HepG2 (cell line): ENCODE data around the gene BAG3. TPM values are rescaled to one million over a fixed set of nuclear protein-coding genes. Genes with fewer than 3 reads are reported as not detected.

Experiments used
- CREB1 ChIP-seq, 2 experiments: fragments of 450-650 bp in 1 of 2; IDR thresholded peaks; 2 replicates each; pipeline ENCODE4 v1.6.1; 2016 to 2017; ENCODE audit warnings: control low read depth in 1 of 2, mild to moderate bottlenecking in 1 of 2, missing compliant biosample characterization in 1 of 2, missing genetic modification characterization in 1 of 2
- CREM ChIP-seq, 2 experiments: sonication (generic) in 1 of 2; formaldehyde crosslinking in 1 of 2; IDR thresholded peaks; 2 replicates each; pipeline versions ENCODE4 v1.4.0 to v1.6.1; 2016 to 2020; ENCODE audit warnings: antibody characterized with exemption in 1 of 2, mild to moderate bottlenecking in 1 of 2, missing genetic modification reagents in 1 of 2
- FOXA1 ChIP-seq, 2 experiments: fragments of 450-650 bp in 1 of 2; sonication (generic) in 1 of 2; formaldehyde crosslinking in 1 of 2; IDR thresholded peaks; 2 replicates each; pipeline versions ENCODE4 v1.4.0 to v1.6.1; 2016 to 2020; ENCODE audit warnings: missing genetic modification reagents in 1 of 2
- HDAC1 ChIP-seq: sonication (generic); formaldehyde crosslinking; IDR thresholded peaks from 2 replicates; pipeline ENCODE4 v1.5.1; 2020; ENCODE audit warnings: mild to moderate bottlenecking, missing genetic modification reagents
- HMGXB4 ChIP-seq, 2 experiments: sonication (generic) in 1 of 2; formaldehyde crosslinking in 1 of 2; IDR thresholded peaks; 2 replicates each; pipeline versions ENCODE4 v1.4.0 to v1.6.1; 2018 to 2020; ENCODE audit warnings: missing genetic modification reagents in 2 of 2, borderline replicate concordance in 1 of 2, low read depth in 1 of 2, mild to moderate bottlenecking in 1 of 2, missing biosample characterization in 1 of 2
- JUN ChIP-seq: sonication (generic); formaldehyde crosslinking; IDR thresholded peaks from 2 replicates; pipeline ENCODE4 v1.4.0; 2020; ENCODE audit warnings: mild to moderate bottlenecking, missing genetic modification reagents
- NFYB ChIP-seq: sonication (generic); formaldehyde crosslinking; IDR thresholded peaks from 2 replicates; pipeline ENCODE4 v1.4.0; 2020; ENCODE audit warnings: missing genetic modification reagents
- NFYC ChIP-seq: IDR thresholded peaks from 2 replicates; pipeline ENCODE4 v1.6.1; 2016; ENCODE audit warnings: missing genetic modification reagents, missing compliant biosample characterization
- NR2C2 ChIP-seq: sonication (generic); formaldehyde crosslinking; IDR thresholded peaks from 2 replicates; pipeline ENCODE4 v1.4.0; 2020; ENCODE audit warnings: missing genetic modification reagents, mild to moderate bottlenecking, moderate library complexity, borderline replicate concordance
- NR2F6 ChIP-seq, 2 experiments: IDR thresholded peaks; 2 replicates each; pipeline ENCODE4 v1.6.1; 2016; ENCODE audit warnings: antibody characterized with exemption in 1 of 2, mild to moderate bottlenecking in 1 of 2
- PHF21A ChIP-seq: sonication (generic); formaldehyde crosslinking; IDR thresholded peaks from 2 replicates; pipeline ENCODE4 v1.5.0; 2020; ENCODE audit warnings: mild to moderate bottlenecking, missing genetic modification reagents
- REXO4 ChIP-seq: sonication (generic); formaldehyde crosslinking; IDR thresholded peaks from 2 replicates; pipeline ENCODE4 v1.8.0; 2022; ENCODE audit warnings: missing genetic modification reagents, mild to moderate bottlenecking, borderline replicate concordance
- SALL1 ChIP-seq: sonication (generic); formaldehyde crosslinking; IDR thresholded peaks from 2 replicates; pipeline ENCODE4 v1.8.0; 2022; ENCODE audit warnings: mild to moderate bottlenecking, missing genetic modification reagents
- SIN3A ChIP-seq: IDR thresholded peaks from 2 replicates; pipeline ENCODE4 v1.6.1; 2011; ENCODE audit warnings: low read depth, mild to moderate bottlenecking, control low read depth, low read length, borderline replicate concordance
- SP2 ChIP-seq: sonication (generic); formaldehyde crosslinking; IDR thresholded peaks from 2 replicates; pipeline ENCODE4 v1.5.1; 2020; ENCODE audit warnings: mild to moderate bottlenecking, missing genetic modification reagents
- SRSF1 ChIP-seq: fragments of 200-400 bp; formaldehyde crosslinking; optimal IDR thresholded peaks from 2 replicates; pipeline ENCODE3; 2017; ENCODE audit warnings: mild to moderate bottlenecking, low read depth, low read length, moderate library complexity
- YEATS4 ChIP-seq: sonication (generic); formaldehyde crosslinking; IDR thresholded peaks from 2 replicates; pipeline ENCODE4 v1.4.0; 2020; ENCODE audit warnings: missing genetic modification reagents, borderline replicate concordance
- ZFP82 ChIP-seq: sonication (generic); formaldehyde crosslinking; IDR thresholded peaks from 2 replicates; pipeline ENCODE4 v1.5.1; 2020; ENCODE audit warnings: mild to moderate bottlenecking, missing genetic modification reagents, borderline replicate concordance
- ZNF263 ChIP-seq: sonication (generic); formaldehyde crosslinking; IDR thresholded peaks from 2 replicates; pipeline ENCODE4 v1.4.0; 2020; ENCODE audit warnings: missing genetic modification reagents
- ZNF703 ChIP-seq: sonication (generic); formaldehyde crosslinking; IDR thresholded peaks from 2 replicates; pipeline ENCODE4 v1.5.1; 2020; ENCODE audit warnings: missing genetic modification reagents, mild to moderate bottlenecking, moderate library complexity, borderline replicate concordance
- polyA plus RNA-seq, 8 experiments: library from polyadenylated mRNA; depleted of rRNA in 3 of 8; stranded (reverse) in 7 of 8; unstranded in 1 of 8; fragments of >200 nt; fragmentation: Illumina TruSeq in 4 of 8; extraction: Trizol in 4 of 8; gene quantifications; 2 replicates each; pipeline versions ENCODE4 v1.2.1 to v1.2.3, GENCODE V29; 2011 to 2016; ENCODE audit warnings: low read depth in 4 of 8, missing spikeins in 1 of 8, mixed read lengths in 1 of 8; ENCODE audit not compliant: insufficient read depth in 1 of 8
- total RNA-seq, 5 experiments: library from RNA; depleted of rRNA; stranded (reverse); fragments of >200 nt; fragmentation: Illumina TruSeq; extraction: Trizol; gene quantifications; 2 replicates each; pipeline ENCODE4 v1.2.3, GENCODE V29; 2016; ENCODE audit warnings: low read depth in 1 of 5
- TF ChIP-seq, protein P1 (sequence below): sonication (generic); formaldehyde crosslinking; IDR thresholded peaks from 2 replicates; pipeline ENCODE4 v1.4.0; 2020; ENCODE audit warnings: missing genetic modification reagents
- TF ChIP-seq, protein P2 (sequence below): IDR thresholded peaks from 2 replicates; pipeline ENCODE4 v1.6.1; 2016; ENCODE audit warnings: control low read depth

BAG3 gene
- total and polyA plus RNA-seq, 2 of the 13 experiments (the other 11 are each of a cell fraction or from before 2014, with no cell fraction given), result 2.9 to 6.7 TPM

DNA sequence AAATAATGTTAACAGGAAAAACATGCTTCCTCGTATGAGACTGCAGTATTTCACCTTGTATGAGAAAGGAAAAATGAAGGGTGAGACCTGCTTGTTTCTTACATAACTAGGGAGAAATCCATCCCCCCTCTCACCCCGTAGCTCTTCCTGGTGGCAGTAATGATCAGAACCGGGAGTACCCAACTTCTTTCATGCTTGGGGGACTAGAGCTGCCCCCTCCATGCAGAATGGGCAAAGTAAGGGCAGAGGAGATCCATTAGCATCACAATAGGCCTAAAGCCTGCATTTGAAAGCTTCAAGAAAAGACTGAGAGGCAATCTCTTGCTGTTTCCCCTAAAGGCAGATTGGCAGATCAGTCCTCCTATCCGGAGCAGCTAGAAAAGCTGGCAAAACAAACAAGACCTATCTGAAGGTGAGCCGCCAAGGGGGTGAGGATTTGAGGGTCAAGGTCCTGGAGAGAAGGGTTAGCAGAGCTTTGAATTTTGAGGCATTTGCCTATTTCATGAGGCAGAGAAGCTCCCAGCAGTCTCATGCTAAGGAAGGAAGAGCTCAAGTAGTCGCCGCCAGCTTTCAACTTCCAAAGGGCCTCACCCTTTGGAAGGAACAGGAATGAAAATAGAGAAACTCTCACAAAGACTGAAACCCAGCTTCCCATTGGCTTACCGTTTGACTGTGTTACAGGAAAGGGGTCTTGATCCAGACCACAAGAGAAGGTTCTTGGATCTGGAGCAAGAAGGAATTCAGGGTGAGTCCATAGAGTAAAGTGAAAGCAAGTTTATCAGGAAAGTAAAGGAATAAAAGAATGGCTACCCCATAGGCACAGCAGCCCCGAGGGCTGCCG lies 36.2 kb downstream of the BAG3 start (continued):
- no peak for TF ChIP-seq CREB1 (IDR thresholded peaks at IDR 0.05)
- TF ChIP-seq CREB1 (CRISPR knock-in tag; IDR thresholded peaks at IDR 0.05), result peak; percentile 31; the same call in 1 of the 2 replicates
- TF ChIP-seq YEATS4 (CRISPR knock-in tag), result peak; percentile 61; the same call in 1 of the 2 replicates
- TF ChIP-seq SRSF1, result no peak
- TF ChIP-seq, protein P1, sequence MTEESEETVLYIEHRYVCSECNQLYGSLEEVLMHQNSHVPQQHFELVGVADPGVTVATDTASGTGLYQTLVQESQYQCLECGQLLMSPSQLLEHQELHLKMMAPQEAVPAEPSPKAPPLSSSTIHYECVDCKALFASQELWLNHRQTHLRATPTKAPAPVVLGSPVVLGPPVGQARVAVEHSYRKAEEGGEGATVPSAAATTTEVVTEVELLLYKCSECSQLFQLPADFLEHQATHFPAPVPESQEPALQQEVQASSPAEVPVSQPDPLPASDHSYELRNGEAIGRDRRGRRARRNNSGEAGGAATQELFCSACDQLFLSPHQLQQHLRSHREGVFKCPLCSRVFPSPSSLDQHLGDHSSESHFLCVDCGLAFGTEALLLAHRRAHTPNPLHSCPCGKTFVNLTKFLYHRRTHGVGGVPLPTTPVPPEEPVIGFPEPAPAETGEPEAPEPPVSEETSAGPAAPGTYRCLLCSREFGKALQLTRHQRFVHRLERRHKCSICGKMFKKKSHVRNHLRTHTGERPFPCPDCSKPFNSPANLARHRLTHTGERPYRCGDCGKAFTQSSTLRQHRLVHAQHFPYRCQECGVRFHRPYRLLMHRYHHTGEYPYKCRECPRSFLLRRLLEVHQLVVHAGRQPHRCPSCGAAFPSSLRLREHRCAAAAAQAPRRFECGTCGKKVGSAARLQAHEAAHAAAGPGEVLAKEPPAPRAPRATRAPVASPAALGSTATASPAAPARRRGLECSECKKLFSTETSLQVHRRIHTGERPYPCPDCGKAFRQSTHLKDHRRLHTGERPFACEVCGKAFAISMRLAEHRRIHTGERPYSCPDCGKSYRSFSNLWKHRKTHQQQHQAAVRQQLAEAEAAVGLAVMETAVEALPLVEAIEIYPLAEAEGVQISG (CRISPR knock-in tag), result 0 out of 2 replicates have a peak, but pooled peaks have one; percentile 19
- 0 out of 2 replicates have a peak, but pooled peaks have one; percentile 14 for TF ChIP-seq SALL1 (CRISPR knock-in tag)
- TF ChIP-seq REXO4 (CRISPR knock-in tag), result no peak
- no peak; the same call in 1 of the 2 replicates for TF ChIP-seq PHF21A (CRISPR knock-in tag)
- TF ChIP-seq FOXA1 (IDR thresholded peaks at IDR 0.05), result no peak
- peak; percentile 22; the same call in 1 of the 2 replicates for TF ChIP-seq FOXA1 (CRISPR knock-in tag; IDR thresholded peaks at IDR 0.05)
- TF ChIP-seq HDAC1 (CRISPR knock-in tag), result peak; percentile 19; the same call in 1 of the 2 replicates
- peak; percentile 70 for TF ChIP-seq NFYC
- no peak for TF ChIP-seq ZFP82 (CRISPR knock-in tag)
- no peak for TF ChIP-seq ZNF703 (CRISPR knock-in tag)
- TF ChIP-seq SP2 (CRISPR knock-in tag), result peak; percentile 69
- 0 out of 2 replicates have a peak, but pooled peaks have one; percentile 0 for TF ChIP-seq SIN3A
- TF ChIP-seq ZNF263 (CRISPR knock-in tag), result peak; percentile 68; the same call in 1 of the 2 replicates
- 0 out of 2 replicates have a peak, but pooled peaks have one; percentile 17 for TF ChIP-seq NR2C2
- TF ChIP-seq NR2F6 (IDR thresholded peaks at IDR 0.05), result peak; percentile 45; the same call in 1 of the 2 replicates
- no peak for TF ChIP-seq NR2F6 (CRISPR knock-in tag; IDR thresholded peaks at IDR 0.05)
- no peak for TF ChIP-seq JUN (CRISPR knock-in tag)
- TF ChIP-seq CREM (IDR thresholded peaks at IDR 0.05), result 0 out of 2 replicates have a peak, but pooled peaks have one; percentile 16
- no peak for TF ChIP-seq CREM (CRISPR knock-in tag; IDR thresholded peaks at IDR 0.05)
- TF ChIP-seq, protein P2, sequence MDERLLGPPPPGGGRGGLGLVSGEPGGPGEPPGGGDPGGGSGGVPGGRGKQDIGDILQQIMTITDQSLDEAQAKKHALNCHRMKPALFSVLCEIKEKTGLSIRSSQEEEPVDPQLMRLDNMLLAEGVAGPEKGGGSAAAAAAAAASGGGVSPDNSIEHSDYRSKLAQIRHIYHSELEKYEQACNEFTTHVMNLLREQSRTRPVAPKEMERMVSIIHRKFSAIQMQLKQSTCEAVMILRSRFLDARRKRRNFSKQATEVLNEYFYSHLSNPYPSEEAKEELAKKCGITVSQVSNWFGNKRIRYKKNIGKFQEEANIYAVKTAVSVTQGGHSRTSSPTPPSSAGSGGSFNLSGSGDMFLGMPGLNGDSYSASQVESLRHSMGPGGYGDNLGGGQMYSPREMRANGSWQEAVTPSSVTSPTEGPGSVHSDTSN (CRISPR knock-in tag), result peak; percentile 82
- peak in 1 of 2 experiments; percentile 16; a peak in 1 of 4 replicates for TF ChIP-seq HMGXB4 (CRISPR knock-in tag; IDR thresholded peaks at IDR 0.05; ENCODE audit: borderline replicate concordance in 1 of 2, low read depth in 1 of 2)
- peak; percentile 71 for TF ChIP-seq NFYB (CRISPR knock-in tag)
